AG08396 (cell line): ENCODE data around the gene SHISA3.
A peak's percentile ranks its signal among the peaks of the same experiment; 100 is the strongest.

Experiments
- DNase-seq: peaks from one replicate; pipeline ENCODE4 v3.0.0; 2012; ENCODE audit warnings: low spot score, mixed read lengths

SHISA3 gene

DNA sequence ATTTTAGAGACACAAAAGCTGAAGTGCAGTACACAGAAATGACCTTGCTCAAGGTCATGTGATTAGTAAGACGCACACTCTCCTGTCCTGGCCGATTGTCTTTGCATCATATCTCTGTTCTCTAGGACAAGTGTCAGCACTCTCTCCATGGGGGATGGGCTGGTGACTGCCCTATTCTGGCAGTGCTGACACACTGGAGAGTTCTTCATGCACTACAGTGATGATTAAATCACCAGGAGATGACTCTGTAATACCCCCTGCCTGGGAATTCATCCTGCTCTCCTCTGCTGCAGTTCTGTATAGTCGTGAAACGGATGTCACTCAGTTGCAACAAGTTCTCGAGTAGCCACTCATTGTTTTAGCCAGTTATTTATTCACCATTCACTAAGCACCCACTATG is 5.3 kb upstream of the SHISA3 start:
- no peak for DNase-seq

DNA sequence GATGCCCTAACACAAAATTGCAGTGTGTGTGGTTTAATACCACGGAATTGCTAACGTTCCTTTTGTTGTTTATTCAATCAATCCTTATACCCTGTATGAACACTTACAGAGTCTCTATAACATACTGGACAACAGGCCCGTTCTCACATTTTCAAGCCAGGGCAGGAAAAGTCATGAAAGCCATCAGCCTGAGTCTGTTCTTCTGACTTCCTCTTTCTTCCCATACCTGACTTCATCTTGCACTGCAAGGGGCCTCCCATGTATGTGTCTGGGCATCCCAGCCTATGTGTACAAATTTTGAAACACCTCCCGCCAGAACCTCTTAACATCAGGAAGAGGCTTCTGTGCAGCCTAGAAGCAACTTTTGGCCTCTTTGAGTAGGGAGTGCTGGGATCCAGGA is 4.9 kb upstream of the SHISA3 start:
- no peak for DNase-seq

DNA sequence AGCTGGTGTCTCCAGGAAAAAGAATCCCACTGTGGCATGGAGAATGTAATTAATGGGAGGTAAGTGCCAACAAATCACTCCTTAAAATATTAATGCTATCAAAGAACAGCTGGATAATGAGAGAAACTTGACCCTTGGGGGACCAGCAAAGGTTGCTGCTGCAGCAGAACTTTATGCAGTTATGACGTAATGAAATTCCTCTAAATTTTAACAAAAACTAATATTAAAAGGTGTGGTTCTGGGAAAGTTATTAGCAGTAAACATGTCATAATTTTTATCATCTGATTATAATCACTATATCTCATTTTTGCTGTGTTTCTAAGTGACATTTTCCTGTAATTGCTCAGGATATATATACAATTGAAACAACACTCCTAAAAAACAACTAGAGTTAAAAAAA is 1.7 kb upstream of the SHISA3 start:
- no peak for DNase-seq

DNA sequence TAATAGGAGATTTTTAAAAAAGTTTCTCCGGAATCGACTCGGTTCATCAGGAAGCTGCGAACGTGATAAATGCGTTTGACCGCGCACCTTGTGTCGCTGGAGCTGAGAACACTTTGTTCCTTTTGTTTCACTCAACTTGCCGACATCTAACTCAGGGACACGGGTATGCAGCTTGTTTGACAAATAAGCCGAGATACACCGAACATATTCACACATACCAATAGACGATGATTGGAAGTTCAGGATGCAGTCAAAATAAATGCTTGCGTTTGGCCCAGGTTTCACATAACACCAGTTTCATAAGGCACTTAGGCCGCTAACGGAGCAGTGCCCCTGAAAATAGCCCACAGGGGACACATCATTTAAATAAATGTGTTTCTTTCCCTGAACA is 932 bp upstream of the SHISA3 start:
- DNase-seq: no peak

DNA sequence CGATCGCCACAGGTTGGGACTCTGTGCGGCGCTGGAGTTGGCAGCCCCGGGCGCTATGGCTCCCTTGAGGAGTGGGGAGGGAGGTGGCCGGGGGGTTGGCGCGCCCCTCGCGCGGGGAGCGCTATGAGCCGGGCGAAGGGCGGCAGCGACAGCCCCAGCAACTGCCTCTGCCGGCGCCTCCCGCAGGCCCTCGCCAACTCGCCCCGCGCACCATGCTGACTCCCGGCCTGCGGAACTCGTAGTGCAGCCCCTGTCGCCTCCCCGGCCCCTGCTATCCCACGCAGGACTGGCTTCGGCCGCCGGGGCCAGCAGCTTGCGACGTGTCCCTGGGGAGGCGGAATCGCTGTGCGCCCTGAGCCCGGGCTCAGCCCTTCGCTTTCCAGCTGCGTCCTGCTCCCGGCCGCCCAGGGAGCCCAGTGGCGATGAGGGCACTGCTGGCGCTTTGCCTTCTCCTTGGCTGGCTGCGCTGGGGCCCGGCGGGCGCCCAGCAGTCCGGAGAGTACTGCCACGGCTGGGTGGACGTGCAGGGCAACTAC is 415 bp downstream of the SHISA3 start:
- no peak for DNase-seq

DNA sequence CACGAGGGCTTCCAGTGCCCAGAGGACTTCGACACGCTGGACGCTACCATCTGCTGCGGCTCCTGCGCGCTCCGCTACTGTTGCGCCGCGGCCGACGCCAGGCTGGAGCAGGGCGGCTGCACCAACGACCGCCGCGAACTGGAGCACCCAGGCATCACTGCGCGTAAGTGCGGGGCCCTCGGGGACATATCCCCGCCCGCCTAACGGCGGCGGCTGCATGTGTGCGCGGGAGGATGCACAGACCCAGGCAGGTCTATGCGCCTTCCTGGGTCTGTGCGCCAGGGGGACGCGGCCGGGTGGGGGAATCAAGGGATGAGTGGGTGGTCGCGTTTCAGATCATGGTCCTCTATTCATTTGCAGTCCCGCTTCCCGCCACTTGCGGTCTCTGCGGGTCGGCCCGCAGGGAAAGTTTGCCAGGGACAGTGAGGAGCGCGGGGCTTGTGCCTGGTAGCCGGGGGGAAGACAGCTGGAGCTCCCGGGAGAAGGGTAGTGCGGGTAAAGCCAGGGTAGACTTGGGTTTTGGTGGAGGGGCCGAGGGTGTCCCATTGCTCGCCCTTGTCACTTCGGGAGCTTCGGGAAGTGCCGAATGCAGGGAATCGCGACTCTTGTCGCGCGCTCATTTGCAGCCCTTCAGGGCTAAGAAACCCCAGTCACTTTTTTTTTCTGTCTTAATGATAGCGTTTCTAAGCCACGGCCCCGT is 1.0 kb downstream of the SHISA3 start:
- DNase-seq: no peak

DNA sequence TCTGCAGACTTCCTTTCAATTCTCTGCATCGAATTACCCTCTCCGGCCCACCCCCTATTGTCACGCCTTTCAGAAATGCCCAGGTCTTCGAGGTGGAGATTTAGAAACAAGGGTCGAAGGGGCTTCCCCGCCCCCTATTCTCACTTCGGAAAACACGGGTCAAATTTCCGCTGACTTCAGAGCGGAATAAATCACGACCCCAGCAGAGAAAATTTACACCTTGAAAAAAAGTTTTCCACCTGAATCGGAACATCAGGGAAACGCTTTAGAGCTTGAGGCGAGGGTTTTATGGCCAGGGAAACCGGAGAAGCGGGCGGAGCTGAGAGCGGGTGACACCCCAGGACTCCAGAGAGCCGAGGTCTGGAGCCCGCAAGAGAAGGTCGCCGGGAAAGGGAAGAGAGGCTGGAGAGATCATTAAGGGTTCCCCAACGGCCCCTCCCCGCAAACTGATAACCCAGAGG is 1.6 kb downstream of the SHISA3 start:
- no peak for DNase-seq

DNA sequence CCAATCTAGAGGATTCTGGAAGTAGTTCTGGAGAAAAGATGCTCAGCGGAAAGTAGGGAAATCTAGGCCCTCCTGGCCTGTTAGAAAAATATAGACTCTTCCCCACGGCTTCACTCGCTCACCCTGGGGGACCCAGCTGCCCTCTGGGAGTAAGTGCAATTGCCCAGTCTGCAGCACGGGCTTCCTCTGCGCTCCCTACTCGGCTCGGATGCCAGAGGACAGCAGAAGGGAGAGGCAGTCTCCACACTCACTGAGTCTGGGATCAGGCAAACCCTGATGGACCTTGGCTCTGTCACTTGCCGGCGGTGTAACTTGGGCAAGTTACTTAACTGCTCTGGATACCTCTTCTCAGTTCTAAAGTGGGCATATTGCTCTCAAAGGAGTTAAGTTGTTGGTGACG is 2.1 kb downstream of the SHISA3 start:
- no peak for DNase-seq

DNA sequence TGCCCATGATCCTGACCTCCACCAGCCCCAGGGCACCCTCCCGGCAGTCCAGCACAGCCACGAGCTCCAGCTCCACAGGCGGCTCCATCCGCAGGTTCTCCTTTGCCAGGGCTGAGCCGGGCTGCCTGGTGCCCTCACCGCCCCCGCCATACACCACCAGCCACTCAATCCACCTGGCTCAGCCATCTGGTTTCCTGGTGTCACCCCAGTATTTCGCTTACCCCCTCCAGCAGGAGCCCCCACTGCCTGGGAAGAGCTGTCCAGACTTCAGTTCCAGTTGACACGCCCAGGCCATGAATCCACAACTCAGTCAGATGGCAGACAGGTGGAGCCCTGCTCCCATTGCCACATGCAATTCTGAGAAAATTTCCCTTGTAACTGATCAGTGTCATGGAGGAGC is 3.9 kb downstream of the SHISA3 start:
- DNase-seq: no peak

DNA sequence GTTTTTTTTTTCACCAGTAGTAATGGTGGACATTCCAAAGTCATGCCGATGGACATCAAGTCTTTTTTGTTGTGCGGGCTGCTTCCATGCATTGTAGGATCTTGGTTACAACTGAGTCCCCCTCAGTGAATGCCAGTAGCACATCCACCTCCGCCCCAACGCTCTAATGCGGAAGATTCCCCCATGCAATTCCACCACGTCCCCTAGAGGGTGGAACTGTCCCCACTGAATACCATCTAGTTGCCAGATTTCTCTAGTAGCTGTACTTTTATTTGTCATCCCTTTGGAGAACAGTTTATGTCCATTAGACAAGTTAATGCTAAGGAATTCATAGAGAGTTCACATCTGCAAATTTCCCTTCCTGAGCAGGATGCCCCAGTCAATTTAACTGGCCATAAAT is 6.7 kb downstream of the SHISA3 start:
- DNase-seq: no peak

DNA sequence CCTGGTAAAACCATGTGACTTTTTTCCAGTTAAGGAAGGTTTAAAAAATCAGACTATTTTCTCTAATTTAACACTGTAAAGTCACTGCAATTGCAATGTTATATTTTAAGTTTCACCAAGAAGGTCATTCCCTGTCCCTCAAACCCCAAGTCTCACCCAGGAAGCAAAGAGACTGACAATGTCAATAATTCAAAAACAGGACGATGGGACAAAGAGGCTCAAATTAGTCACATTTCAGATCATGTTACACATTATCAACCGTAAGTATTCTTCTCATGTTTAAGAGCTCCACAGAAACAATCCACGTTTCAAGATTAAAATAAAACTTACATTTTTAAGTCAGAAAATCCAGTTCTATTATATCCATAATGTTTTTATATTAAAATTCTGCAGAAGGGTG is 13.2 kb downstream of the SHISA3 start:
- DNase-seq: no peak

DNA sequence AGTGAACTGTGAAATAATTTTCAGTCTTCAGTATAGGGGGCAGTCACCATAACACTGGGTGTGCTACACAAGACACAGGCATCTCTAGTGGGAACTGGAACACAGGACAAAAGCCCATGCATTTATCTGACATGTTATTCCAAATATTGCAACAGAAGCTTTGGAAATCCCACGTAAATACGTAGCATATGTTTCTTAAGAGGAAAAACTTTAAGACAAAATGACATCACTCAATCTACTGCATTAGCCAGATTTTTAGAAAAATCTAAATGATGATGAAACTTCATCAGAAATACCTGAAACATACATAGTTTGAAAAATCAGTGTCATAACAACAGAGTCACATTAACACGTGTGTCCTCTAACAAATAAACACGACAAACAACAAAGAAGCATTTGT is 14.5 kb downstream of the SHISA3 start:
- DNase-seq: no peak

DNA sequence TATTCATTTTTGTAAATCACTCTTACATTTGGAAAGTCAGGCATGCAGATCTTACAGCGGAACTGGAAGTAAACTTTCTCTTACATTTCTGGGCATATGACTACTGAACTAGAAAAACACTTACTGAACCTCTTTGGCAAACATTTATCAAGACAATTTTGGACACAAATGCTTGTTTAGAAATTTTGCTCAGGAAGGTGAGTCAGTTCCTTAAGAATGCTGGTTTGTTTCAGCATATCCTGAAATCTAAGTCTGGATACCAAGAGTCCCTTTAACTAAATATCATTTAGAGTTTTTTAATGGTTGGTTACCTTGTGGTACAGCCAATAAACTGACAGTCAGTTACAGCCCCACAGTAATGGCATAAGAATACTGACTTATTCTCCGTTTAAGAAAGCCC is 15.0 kb downstream of the SHISA3 start:
- DNase-seq: peak; percentile 50

DNA sequence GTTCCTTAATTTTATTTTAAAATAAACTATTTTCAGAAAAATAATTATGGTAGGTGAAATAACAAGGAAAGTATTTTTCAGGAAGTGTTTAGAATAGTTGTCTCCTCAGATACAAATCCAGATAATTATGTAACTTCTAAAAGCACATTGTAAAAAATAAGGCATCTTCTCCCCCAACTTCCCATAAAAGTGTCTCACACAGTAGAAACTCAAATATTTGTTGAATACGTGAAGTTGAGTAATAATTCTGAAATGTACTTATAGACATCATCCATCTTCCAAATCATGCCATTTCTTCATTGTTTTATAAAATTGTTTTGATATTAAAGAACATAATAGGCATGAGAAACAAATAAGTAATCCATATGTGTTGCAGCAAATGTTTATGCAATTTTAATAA is 18.0 kb downstream of the SHISA3 start:
- no peak for DNase-seq

DNA sequence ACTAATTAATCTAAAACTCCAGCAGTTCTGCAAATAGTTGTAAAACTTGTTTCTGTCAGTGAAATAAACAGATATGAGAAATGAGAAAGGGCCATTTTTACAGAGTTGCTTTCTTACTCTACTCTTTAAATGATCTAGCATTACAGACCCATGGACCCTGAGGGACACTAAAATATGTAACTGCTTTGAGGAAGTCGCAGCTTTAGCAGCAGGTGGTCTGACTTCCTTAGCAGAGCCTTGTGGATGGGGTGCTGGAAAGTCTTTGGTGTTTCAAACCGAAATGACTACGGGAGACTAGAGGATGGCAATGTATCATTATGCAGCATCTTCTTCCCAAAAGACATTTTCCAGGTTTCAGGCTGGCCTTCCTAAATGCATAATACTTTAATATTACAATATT is 18.7 kb downstream of the SHISA3 start:
- no peak for DNase-seq

DNA sequence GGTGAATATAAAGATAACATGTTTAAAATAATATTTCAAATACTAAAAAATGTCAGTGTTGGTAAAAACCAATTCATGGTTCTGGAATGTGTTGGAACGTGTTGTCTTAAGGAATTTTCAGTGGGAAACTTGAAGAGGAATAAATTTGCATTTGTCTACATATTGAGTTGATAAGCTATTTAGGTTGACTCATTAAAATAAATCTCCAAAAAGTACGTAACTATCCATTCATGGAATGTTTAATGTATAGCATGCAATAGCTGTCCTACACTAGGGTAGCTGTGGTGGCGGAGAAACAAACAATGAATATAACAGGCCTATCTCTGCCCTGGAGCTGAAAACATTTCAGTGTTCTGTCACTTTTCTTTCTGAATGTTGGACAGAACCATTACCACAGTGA is 20.3 kb downstream of the SHISA3 start:
- no peak for DNase-seq

DNA sequence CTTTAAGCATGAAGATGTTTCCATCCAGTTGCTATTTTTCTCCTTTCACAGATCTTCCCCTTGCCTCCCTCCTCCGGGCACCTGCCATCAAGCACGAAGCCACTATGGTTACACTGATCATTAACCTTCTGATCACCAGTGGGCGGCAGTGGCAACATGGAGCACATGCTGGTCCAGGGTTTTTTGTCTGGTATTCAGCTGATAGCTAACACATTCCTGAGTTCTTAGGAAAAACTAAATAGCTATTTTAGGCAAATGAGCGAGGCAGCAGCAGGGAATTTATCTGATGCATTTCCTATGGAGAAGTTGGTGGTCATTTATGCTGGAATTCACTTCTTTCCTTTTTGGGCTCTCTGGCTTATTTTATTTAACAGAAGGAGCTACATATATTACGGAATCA is 22.9 kb downstream of the SHISA3 start:
- no peak for DNase-seq

DNA sequence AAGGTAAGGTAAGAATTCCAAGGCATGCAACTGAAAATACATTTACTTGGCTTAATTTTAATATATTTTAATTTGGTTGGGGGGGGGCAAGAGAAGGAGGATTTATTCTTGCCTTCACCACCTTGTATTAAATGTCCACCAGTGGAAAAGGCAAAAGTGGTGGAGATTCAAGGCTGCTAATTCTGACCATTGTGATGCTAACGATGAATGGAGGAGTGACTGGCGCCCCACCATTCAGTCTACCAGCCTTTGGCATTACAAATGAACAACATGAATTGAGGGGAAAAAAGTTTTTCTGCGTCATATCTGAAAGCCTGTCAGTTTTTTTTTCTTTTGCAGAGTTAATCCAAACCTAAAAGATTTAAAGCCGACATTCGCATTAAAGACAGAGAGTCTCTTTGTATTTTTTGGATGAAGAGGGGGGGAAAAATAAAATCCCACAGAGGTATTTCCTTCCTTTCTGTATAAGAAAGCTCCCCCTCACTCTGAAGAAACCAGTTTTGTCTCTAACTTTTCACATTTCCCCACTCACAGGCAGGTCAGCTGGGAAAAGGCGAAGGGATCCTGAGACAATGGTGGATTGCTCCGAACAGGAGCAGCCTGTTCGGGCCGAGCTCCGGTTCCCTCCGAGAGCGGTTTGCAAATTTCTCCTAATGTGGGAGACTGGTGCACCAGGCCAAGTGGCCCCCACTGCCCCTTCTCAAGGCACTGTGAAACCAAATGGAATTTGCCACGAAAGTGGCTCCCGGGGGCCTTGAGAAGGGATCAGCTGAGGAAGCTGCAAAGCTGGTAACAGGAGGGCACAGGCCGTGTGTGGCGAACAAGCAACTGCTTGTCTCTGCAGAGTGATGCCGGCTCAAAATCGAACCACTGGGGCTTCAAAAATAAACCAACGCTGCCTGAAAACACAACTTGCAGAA is 28.1 kb downstream of the SHISA3 start:
- DNase-seq: no peak

DNA sequence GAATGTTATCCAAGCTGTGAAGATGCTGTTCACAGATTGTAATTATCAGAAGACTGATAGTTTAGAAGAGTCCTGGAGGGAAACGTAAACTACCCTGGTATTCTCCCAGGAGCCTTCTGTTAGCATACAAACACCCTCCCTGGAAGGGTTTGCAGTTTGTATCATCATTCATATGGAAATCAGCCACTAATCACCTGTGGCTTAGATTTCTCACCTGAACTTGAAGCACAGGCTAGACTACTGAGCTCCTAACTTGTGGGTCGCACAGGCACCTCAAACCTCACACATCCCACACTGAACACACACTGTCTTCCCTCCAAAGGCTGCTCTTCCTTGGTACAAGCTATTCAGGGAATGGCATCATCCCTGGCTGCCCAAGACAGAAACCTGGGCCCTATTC is 30.7 kb downstream of the SHISA3 start:
- DNase-seq: no peak

DNA sequence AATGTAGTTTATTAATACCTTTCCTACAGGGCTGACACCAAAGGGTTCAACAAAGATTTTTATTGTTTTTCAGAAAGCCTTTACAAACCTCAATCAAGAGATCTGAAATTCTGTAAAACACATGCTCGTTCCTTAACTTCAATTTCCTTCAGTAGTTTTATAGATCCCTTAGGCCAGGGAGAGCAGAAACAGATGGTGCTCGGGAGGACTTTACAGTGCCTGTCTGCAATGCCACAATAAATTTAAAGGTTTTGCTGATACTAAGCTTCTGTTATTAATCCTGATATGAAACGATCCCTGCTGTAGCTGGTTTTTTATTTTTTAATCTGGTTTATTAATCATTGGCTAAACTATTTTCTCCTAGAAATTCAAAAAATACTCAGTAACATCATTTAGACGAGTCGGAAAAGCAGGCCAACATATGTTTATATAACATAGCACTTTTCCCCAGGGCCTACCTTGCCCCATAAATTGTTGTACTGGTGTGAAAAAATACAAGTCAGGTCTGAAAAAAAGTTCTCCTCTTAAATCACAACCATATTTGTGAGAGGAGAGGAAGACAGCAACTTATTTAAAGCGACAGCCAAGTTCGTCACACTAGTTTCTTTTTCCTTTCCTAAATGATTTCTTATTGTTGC is 39.8 kb downstream of the SHISA3 start:
- no peak for DNase-seq

DNA sequence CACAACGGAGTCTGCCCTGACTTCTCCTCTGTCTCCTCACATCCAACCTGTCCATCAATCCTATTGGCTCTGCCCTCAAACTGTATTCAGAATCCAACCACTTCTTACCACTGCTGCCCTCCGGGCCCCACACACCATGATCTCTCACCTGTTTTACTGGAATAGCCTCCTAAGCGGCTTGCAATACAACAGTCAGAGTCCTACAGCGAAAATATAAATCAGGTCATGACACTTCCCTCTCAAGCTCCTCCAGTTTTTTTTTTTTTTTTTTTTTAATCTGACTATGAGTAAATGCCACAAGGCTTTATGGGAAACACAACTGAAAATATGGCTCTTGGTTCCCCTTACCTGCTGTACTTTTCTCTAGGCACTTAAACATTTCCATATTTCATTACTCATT is 42.8 kb downstream of the SHISA3 start:
- no peak for DNase-seq

DNA sequence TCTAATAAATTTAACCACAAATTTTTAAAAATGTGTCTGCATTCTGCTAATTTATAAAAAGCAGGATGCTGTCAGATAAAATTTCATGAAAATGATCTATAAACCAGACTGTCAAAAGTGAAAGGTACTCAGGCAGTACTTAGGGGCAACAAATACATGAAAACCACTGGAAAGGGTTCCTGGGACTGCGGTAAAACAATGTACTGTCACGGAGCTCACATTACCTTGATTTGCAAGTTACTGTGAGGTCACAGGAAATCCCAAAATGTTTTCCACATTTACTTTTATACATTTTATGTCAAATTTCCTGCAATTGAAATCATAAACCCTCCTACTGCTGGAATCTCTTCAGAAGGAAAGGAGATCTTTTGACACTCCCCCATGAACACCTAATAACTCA is 45.3 kb downstream of the SHISA3 start:
- DNase-seq: no peak

DNA sequence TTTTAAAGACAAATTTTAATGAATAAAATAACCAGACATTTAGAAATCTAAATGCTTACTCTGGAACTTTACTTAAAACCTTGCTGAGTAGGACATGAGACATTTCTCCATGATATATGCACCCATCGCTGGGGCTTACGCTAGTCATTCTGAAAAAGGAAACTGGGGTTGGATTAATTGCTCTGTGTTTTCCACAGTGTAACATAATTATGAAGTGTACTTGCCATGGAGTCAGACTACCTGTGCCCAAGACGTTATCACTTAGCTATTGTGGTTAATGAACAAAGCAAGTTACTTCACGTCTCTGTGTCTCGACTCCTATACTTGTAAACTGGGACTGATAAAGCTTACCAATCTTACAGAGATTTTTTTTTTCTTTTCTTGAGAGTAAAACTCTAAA is 47.8 kb downstream of the SHISA3 start:
- no peak for DNase-seq
